ENCODE results near the gene UGT1A7. TPM values are rescaled to one million over a fixed set of nuclear protein-coding genes. Genes with fewer than 3 reads are reported as not detected.

UGT1A7 gene
- total RNA-seq, 1 donor: not detected

GRCh38 chr2:233821196-233821595 is 139.5 kb downstream of the UGT1A7 start:
- no peak for DNase-seq (ENCODE audit: low read depth)
- no peak for TF ChIP-seq CTCF (IDR thresholded peaks at IDR 0.05; ENCODE audit: insufficient read depth, low read length)
- no peak overlapping the region for H3K4me3 ChIP-seq (ENCODE audit: low read depth, low read length)

GRCh38 chr2:233821709-233822100 is 140.0 kb downstream of the UGT1A7 start:
- DNase-seq (ENCODE audit: low read depth): no peak
- no peak overlapping the region for H3K4me3 ChIP-seq (ENCODE audit: low read depth, low read length)
- TF ChIP-seq CTCF (IDR thresholded peaks at IDR 0.05; ENCODE audit: insufficient read depth, low read length): no peak

- no peak for DNase-seq (ENCODE audit: low read depth)
- no peak for TF ChIP-seq CTCF (IDR thresholded peaks at IDR 0.05; ENCODE audit: insufficient read depth, low read length)
- H3K4me3 ChIP-seq (ENCODE audit: low read depth, low read length): no peak overlapping the region
Measured at GRCh38 chr2:233822101-233822771, 140.5 kb downstream of the UGT1A7 start.

Other genes with a start within 250 kb of the UGT1A7 start
- 40.2 and 75.5 TPM in 2 replicates for gene USP40, start 115.1 kb upstream of the UGT1A7 start, total RNA-seq (ENCODE audit: low replicate concordance)
- 0.09 TPM in 1 of 2 replicates, not detected in the other for gene UGT1A8, start 64.3 kb upstream of the UGT1A7 start, total RNA-seq (ENCODE audit: low replicate concordance)
- gene UGT1A10, start 45.5 kb upstream of the UGT1A7 start, total RNA-seq (ENCODE audit: low replicate concordance): 0.41 TPM in 1 of 2 replicates, not detected in the other
- gene UGT1A9, start 10.0 kb upstream of the UGT1A7 start, total RNA-seq (ENCODE audit: low replicate concordance): not detected in 2 replicates
- 0.09 TPM in 1 of 2 replicates, not detected in the other for gene UGT1A6, start 11.0 kb downstream of the UGT1A7 start, total RNA-seq (ENCODE audit: low replicate concordance)
- gene UGT1A5, start 31.0 kb downstream of the UGT1A7 start, total RNA-seq (ENCODE audit: low replicate concordance): not detected in 2 replicates
- gene UGT1A4, start 36.8 kb downstream of the UGT1A7 start, total RNA-seq (ENCODE audit: low replicate concordance): not detected in 2 replicates
- gene UGT1A3, start 47.1 kb downstream of the UGT1A7 start, total RNA-seq (ENCODE audit: low replicate concordance): not detected in 2 replicates
- not detected in 2 replicates for gene UGT1A1, start 78.4 kb downstream of the UGT1A7 start, total RNA-seq (ENCODE audit: low replicate concordance)
- under 0.01 TPM in 1 of 2 replicates, not detected in the other for gene MROH2A, start 96.4 kb downstream of the UGT1A7 start, total RNA-seq (ENCODE audit: low replicate concordance)
- gene HJURP, start 172.6 kb downstream of the UGT1A7 start, total RNA-seq (ENCODE audit: low replicate concordance): 1.1 and 34.9 TPM in 2 replicates
- 0.63 TPM in 1 of 2 replicates, not detected in the other for gene TRPM8, start 235.5 kb downstream of the UGT1A7 start, total RNA-seq (ENCODE audit: low replicate concordance)